Activated CD4-positive, CD25-positive, alpha-beta regulatory T cell treated with anti-CD3 and anti-CD28 coated beads, Interleukin-2, amount 50 U/mL, for 72 hours (primary cell): ENCODE measurements around the gene NSMF.

ENCODE experiments used
- DNase-seq: peaks from one replicate; pipeline ENCODE4 v3.0.0; 2021

NSMF gene

GRCh38 chr9:137491735-137492432, 32.8 kb upstream of the NSMF start:
- DNase-seq: no peak

- no peak for DNase-seq
Measured at GRCh38 chr9:137490532-137491186, 31.5 kb upstream of the NSMF start.

GRCh38 chr9:137488906-137489305, 29.8 kb upstream of the NSMF start:
- DNase-seq: no peak

- no peak for DNase-seq
Measured at GRCh38 chr9:137488327-137488653, 29.2 kb upstream of the NSMF start.

- DNase-seq: no peak
Measured at GRCh38 chr9:137487454-137488326, 28.6 kb upstream of the NSMF start.

GRCh38 chr9:137486545-137487453, 27.7 kb upstream of the NSMF start:
- DNase-seq: no peak

GRCh38 chr9:137486141-137486490, 27.0 kb upstream of the NSMF start:
- no peak for DNase-seq

- no peak for DNase-seq
Measured at GRCh38 chr9:137485343-137486140, 26.4 kb upstream of the NSMF start.

GRCh38 chr9:137484551-137485315, 25.6 kb upstream of the NSMF start:
- no peak for DNase-seq

- DNase-seq: no peak
Measured at GRCh38 chr9:137482094-137482781, 23.1 kb upstream of the NSMF start.

GRCh38 chr9:137480686-137481683, 21.9 kb upstream of the NSMF start:
- no peak for DNase-seq

- DNase-seq: no peak
Measured at GRCh38 chr9:137479892-137480685, 21.0 kb upstream of the NSMF start.

- no peak for DNase-seq
Measured at GRCh38 chr9:137478962-137479861, 20.1 kb upstream of the NSMF start.

- DNase-seq: no peak
Measured at GRCh38 chr9:137478613-137478961, 19.5 kb upstream of the NSMF start.

- DNase-seq: no peak
Measured at GRCh38 chr9:137477778-137478612, 18.9 kb upstream of the NSMF start.

GRCh38 chr9:137476856-137477255, 17.7 kb upstream of the NSMF start:
- no peak for DNase-seq

GRCh38 chr9:137475666-137476065, 16.5 kb upstream of the NSMF start:
- DNase-seq: no peak
